ENCODE measurements around the gene CIAPIN1.

DNA sequence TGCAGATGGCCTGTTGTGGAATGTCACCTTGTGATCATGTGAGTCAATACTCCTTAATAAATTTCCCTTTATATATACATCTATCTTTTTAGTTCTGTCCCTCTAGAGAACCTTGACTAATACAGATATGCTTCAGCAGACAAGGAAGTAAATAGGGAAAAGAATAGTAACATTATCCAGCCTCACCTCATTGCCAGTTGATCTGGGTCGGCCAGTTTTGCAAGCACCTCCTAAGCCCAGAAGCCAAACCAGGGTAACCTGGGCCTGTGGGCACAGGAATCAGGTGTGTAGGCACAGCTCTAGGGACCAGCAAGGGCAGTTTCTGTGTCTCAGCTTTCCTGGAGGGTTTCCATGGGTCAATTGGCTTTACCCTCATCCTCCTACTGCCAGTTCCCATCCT lies 54.5 kb downstream of the CIAPIN1 start:
- TF ChIP-seq, protein P1, sequence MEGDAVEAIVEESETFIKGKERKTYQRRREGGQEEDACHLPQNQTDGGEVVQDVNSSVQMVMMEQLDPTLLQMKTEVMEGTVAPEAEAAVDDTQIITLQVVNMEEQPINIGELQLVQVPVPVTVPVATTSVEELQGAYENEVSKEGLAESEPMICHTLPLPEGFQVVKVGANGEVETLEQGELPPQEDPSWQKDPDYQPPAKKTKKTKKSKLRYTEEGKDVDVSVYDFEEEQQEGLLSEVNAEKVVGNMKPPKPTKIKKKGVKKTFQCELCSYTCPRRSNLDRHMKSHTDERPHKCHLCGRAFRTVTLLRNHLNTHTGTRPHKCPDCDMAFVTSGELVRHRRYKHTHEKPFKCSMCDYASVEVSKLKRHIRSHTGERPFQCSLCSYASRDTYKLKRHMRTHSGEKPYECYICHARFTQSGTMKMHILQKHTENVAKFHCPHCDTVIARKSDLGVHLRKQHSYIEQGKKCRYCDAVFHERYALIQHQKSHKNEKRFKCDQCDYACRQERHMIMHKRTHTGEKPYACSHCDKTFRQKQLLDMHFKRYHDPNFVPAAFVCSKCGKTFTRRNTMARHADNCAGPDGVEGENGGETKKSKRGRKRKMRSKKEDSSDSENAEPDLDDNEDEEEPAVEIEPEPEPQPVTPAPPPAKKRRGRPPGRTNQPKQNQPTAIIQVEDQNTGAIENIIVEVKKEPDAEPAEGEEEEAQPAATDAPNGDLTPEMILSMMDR (IDR thresholded peaks at IDR 0.05), result no peak
- TF ChIP-seq POLR2A (IDR thresholded peaks at IDR 0.05), result no peak

All from uterus (tissue), 2 donors.